HG02884 (cell line): ENCODE data around the gene MAB21L4.

Experiments used
- ATAC-seq: cut with Tn5 transposase; IDR thresholded peaks from one replicate; pipeline ENCODE4 v1.9.1; 2021; ENCODE audit warnings: mild to moderate bottlenecking, moderate library complexity; ENCODE audit not compliant: unreplicated experiment

Gene MAB21L4

DNA sequence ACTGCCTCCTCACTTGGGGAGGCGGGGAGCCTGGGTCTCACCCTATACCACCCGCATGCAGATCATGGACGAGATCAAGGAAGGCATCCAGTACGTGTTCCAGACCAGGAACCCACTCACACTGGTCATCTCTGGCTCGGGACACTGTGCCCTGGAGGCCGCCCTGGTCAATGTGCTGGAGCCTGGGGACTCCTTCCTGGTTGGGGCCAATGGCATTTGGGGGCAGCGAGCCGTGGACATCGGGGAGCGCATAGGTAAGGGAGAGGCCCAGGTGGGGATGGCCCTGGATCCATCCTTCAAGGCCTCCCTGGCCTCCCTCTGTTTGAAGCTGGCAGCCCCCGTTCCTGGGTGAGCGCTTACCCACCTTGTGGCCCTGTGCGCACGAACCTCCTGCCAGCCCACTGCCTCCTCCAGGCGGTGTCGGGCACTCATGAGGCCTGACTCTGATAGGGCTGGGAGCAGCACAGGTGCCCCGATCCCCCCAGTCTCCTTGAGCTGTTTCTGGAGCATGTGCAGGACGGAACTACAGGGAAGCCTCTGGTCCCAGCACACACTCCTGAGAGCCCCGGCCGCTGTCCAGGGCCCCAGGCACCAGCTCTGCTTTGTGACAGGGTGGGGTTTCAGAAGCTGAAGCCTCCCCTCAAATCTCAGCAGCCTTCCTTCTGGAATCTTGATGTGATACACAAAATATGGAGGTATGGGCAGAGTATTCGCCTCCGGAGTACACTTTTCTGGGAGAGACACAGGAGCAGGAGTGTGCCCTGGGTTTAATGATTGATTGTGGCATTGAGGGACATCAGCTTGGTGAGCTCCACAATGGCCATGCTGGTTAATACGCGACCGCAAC lies 26.6 kb downstream of the MAB21L4 start:
- no peak for ATAC-seq

DNA sequence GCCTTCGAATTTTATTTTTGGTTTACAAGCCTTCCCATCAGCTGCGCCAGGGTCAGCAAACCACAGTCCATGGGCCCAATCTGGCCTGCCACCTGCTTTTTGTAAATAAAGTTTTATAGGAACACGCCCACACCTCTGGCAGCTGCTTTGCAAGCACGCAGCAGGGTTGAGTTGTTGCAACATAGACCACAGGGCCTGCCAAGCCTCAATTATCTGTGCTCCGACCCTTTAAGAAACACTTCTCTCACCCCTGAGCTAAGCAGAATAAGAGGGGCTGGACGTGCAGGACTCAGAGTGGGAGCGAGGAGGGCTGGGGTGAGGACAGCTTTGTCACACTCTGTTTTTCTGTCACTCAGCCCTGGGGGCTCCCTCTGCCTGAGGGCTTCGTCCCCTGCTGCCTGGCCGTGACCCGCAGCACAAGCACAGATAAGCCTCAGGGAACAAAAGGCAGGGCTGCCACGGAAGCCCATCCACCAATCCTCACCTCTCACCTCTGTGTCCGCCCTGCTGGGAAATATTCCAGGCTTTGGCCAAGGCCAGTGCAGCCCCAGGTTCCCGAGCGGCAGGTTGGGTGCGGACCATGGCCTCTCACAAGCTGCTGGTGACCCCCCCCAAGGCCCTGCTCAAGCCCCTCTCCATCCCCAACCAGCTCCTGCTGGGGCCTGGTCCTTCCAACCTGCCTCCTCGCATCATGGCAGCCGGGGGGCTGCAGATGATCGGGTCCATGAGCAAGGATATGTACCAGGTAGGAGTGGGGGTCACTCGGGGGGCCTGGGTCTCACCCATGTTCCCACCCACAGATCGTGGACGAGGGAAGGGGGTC lies 27.5 kb downstream of the MAB21L4 start, which contains the start of gene AGXT:
Gene AGXT, plus strand, starts transcription at position 539 of the 823 bp plus-strand sequence. Its CDS starts 42 bp downstream, at position 581.
- ATAC-seq: no peak

DNA sequence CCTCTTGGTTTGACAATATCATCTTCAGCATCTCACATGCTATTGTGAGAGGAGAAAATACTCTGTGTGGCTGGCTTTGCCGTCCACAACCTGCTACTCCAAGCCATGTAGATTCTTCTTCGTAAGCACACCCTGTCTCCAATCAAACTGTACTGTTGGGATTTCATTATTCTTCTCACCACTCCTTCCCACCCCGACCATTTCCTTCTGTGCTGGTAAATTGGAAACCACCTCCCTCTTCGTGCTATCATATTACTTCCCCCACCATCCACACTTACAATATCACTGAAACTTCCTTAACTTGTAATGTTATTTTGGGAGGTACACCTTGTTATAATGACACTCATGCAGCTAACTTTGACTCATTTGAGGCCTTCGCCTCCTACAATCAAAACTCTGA lies 30.6 kb downstream of the MAB21L4 start:
- ATAC-seq: no peak

DNA sequence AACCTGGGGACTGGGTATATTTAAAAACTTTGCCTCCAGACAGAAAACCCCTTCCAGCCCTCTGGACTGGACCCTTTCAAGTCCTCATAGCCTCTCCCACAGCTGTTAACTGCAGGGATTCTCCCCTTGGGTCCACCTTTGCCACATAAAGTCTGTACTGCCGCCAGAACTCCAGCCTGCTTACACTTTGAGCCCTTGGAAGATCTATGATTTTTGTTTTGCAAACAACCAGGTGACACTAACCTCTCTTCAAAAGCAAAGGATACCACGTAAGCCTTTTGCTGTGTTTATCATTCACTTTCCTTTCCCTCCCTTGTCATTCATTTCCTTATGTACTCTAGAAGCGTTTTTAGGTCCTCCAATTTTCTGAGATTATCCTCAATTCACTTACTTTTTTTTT lies 31.5 kb downstream of the MAB21L4 start:
- no peak for ATAC-seq

DNA sequence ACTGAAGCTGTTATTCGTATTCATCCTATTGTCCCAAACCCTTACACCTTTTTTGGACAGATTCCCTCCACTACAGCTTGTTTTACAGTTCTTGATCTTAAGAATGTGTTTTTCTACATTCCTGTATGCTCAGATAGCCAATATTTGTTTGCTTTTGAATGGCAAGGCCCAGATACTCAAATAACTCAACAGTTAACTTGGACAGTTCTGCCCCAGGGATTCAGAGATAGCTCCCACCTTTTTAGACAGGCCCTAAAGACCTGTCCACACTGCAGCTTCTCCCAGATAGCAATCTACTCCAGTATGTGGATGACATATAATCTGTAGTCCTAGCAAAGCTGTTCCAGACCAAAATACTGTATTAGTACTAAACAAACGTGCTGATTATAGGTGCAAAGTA lies 34.4 kb downstream of the MAB21L4 start:
- ATAC-seq: no peak

DNA sequence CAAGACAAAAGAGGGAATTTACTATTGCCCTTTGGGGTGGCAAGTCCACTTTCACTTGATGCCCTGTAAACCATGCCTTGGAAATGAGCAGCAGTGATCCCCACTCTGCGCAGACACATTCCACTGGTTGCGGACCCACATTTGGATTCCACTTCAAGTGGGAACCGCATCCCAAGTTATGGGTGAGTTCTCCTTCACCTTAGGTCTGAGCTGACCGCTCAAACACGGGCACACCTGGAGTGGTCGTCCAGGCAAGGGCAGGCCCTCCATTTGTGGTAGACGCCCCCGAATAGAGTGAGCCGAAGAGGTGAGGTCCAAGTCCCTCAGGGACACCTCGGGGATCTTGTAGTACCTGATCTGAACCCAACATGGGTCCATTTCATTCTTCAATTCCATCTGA lies 37.1 kb downstream of the MAB21L4 start:
- no peak for ATAC-seq

DNA sequence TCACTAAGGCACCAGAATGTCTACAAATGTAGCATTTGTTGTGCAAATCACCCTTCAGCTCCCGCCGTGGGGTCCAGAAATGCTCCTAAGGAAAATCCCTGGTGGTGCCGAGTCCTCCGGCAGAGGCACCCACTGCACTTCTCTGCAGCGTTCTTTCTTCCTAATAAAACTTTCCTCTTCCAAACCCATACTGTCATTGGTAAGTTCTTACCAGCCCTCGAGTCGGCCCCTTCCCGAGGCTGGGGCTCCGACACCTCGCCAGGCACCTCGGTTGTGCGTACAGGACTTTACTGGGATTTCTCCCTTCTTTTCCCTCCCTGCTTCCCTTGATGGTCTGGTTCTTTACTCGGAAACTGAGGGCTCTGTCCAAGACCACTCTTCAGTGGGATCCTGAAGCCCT lies 37.6 kb downstream of the MAB21L4 start:
- ATAC-seq: no peak

DNA sequence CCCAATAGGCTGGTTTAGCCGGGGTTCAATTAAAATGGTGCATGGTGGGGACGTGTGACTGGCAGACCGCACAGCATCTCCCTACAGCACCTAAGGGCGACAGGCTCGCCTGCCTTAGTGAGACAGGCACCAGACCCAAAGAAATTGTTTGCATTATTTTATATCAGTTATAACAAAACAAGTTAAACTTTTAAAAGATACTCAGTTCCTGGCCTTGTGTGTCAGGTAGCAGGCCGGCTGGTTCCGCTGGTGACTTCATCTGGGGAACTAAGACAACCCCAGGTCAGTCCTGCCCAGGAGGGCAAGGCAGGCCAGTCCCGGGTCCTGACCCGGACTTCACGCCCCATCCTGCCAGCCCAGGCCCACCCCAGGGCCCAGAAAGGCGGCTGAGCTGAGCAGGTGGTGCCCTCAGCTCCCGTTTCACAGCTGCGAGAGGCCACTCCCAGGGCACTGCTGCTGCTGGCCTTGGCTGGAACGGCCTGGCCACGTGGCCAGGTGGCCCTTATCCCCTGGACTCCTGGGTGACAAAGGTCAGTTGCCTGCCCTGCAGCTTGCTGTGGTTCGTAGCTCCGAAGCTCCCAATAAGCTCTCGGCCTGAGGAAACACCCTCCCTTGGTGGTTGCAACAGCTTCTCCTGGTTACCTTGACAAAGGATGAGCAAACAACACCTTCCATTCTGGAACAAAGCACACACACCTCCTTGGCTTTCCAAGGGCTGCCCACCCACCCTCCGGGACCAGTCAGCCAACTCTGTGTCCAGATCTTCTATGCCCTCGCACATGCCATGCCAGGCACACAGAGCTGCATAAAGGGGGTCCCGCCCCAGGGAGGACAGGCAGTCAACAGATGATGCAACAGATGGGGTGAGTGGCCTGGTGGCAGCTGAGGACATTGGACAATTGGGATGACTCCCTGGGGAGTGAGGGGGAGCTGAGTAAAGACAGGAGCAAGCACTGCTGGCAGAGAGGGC lies 38.6 kb downstream of the MAB21L4 start:
- no peak for ATAC-seq

DNA sequence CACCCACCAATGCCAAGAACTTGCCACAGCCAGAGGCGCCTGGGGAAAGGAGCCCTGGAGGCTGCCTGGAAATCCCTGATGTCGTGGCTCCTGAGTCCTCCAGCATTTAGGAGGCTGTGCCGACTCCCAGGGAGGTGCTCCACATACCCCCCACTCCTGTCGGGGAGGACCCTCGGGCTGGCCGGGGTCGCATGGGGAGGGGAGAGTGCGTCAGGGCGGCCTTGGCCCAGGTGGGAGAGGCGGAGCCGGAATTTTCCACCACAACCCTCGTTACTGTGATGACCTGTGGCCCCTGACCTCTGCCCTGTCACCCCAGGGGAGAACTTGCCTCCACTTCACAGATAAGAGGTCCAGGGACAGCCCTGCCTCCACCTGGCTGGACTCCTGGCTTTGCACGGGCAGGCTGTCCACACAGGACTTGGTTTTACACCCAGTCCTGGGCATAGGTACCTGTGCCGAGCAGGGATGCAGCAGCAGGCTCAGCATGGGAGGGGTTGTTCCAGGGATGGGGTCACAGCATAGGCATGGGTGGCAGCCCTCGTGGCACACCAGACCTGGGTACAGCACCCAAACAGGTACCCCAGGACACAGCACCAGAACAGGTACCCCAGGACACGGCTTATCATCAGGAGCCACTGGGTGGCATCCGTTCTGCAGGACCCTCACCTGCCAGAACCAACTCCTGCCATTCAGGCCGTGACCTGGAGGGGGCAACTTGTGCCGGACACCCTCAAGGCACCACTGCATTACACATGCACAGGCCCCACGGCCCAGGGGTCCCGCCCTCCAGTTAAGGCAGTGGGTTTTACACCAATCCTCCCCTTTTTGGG lies 39.6 kb downstream of the MAB21L4 start:
- ATAC-seq: no peak

DNA sequence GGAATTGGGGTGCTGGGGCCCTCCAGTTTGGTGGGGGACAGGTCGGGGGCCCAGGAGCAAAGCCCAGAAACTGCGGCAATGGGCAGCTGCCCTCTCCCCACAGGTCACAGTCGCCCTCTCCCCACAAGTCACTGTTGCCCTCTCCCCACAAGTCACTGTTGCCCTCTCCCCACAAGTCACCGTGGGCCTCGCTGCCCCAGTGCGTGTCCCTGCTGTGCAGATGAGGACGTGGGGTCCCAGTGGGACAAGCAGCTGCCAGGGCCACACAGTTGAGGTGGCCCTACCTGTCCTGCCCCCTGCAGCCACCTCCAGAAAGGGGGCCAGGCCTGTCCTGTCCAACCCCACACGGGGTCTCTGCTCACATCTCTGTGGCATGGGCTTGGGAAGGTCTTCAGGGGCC lies 40.3 kb downstream of the MAB21L4 start:
- no peak for ATAC-seq

DNA sequence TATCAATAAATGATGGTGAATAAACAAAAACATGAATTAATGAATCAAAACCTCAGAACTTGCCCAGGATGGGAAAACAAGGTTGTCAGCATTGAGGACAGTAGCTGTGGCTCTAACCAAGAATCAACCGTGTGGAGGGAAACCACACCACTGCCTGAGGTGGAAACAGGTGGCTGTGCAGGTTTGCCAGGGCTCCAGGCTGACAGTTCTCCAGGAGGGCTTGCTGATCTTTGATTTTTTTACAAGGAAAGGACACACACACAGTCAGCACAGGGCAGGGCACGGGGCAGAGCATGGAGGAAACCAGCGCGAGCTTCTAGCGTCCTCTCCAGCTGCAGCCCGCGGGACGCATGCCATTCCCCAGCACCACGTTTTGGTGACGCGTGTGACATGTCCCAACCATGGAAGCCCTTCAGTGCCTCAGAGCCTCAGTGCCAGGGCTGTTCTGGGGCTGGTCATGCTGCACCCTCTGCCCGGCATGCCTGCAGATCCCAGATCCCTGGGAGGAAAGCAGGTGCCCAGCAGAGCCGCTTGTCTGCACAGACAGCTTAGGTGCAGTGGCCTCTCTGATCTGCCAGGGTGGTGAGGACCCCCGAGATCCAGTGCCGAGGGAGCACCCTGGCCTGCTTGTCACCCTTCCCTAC lies 43.2 kb downstream of the MAB21L4 start:
- ATAC-seq: no peak

DNA sequence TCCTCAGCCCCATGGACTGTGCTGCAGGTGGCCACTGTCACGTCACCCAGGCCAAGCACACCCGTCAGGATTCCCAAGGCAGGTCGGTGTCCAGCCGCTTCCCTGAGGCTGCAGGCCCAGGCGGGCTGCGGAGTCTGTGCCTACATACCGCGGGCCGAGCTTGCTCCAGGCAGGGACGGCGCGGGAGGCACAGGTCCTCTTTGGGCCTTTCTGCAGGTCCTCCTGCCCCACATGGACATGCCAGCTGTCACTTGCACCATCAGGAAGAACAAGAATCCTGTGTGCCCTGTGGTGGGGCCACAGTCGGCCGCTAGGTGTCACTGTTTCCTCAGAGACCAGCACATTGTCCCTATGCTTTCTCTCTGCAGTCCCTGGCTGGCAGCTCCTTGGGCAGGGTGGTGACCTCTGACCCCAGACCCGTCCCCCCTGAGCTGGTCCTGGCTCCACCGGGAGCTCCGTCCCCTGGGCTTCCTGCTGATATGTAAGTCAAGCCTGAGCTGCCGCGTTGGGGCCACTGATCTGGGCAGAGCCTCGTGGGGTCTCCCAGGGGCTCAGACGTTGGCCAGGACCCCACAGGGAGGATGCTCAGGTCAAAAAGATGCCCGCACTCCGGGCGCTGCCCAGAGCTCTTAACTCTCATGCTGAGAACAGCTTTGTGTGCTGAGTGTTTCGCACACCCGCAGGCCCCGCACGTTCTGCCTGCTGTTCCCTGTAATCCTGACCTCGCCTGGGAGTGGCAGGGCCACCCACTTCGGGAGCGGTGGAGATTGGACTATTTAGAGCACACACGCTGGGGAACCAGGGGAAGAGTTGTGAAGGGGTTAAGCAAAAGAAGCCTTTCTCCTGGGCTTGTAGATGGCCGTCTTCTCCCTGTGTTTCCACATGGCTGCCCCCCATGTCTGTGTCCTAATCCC lies 44.6 kb downstream of the MAB21L4 start:
- no peak for ATAC-seq

DNA sequence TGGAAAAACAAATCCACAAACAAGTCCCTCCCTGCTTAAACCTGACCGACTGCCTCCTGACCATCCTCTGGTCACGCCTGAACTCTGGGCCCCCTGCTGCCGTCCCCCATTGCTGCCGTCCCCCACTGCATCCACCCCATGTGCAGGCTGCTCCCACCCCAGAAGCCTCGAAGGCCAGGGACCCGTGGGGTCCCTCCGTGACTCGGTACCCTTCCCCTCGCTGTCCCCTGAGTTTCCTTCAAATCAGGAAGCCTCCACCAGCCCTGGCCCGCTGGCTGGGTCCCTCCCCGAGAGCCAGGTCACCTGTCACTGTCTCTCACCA lies 45.2 kb downstream of the MAB21L4 start:
- no peak for ATAC-seq

DNA sequence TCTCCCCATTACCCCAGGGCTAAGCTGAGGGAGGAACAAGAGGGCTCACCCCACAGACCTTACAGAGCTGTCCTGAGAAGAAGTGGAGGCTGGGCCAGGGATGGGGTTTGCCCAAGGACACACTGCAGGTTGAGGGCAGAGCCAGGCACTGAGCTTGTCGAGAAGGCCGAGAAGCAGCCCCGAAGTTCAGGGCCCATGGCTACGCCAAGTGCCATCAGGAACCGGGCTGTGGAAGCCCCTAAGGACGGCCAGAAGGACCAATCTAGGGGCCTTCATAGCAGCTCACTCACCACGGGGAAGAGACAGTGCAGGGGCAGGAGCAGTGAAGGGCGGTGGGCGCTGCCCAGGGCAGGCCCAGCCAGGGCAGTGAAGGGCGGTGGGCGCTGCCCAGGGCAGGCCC lies 45.9 kb downstream of the MAB21L4 start:
- ATAC-seq: no peak

DNA sequence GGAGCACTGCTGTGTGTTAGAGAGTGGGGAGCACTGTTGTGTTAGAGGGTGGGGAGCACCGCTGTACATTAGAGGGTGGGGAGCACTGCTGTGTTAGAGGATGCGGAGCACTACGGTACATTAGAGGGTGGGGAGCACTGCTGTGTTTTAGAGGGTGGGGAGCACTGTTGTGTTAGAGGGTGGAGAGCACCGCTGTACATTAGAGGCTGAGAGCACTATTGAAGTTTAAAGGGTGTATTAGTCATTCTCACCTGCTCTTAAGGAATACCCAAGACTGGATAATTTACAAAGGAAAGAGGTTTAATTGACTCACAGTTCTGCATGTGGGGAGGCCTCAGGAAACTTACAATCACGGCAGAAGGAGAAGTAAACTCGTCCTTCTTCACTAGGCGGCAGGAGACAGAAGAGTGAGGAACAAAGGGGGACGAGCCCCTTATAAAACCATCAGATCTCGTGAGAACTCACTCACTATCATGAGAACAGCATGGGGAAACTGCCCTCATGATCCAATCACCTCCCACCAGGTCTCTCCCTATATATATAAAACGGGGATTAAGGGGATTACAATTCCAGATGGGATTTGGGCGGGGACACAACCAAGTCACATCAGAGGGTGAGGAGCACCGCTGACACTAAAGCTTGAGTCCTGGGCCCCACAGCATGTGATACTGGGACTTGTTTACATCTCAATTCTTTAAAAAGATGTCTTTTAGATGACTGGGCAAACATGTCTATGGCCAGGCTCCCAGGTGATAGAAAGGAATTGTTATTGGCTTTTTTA lies 46.9 kb downstream of the MAB21L4 start:
- no peak for ATAC-seq

DNA sequence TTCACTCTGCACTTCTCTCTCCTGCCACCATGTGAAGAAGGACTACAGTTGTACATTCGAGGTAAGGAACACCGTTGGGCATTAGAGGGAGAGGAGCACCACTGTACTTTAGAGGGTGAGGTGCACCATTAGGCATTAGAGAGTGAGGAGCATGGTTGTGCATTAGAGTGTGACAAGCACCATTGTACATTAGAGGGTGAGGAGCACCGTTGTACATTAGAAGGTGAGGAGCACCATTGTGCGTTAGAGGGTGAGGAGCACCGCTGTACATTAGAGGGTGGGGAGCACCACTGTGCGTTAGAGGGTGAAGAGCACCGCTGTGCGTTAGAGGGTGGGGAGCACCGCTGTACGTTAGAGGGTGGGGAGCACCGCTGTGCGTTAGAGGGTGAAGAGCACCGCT lies 48.1 kb downstream of the MAB21L4 start:
- ATAC-seq: no peak

DNA sequence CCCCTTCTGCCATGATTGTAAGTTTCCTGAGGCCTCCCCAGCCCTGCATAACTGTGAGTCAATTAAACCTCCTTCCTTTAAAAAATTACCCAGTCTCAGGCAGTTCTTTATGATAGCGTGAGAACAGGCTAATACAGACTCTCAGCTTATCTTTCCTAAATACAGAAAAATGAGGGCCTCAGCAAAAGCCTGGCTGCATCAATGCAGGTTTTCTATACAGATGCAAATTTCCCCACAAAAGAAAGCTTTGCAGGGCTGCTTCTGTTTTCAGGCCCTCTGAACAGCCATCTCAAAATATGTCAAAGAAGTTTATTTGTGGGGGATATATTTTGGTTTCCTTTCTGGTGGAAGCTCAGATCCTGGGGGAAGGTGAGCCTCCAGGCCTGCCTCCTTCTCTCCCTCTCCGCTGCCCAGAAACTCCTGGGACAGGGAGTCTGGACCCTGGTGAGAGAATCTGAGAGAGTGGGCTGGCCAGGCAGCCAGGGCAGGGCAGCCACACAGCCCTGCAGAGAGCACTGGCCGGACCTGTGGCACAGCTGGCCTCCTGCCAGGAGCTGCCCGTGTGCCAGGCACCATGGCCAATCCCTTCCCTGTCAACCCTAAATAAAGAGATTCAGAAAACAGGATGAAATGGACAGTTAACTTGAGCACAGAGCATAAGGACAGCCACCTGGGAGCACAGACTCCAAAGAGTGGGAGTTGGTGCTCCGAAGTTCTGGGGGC lies 48.9 kb downstream of the MAB21L4 start:
- ATAC-seq: no peak
